Neural progenitor cell (in vitro differentiated cells): ENCODE data around the gene MOV10L1.

ENCODE experiments used
- EZH2 ChIP-seq: fragments of 200-600 bp; sonication (generic); IDR thresholded peaks from 2 replicates; pipeline ENCODE4 v1.6.1; 2017; ENCODE audit warnings: antibody characterized with exemption, mild to moderate bottlenecking, moderate library complexity
- TF ChIP-seq, protein P1 (sequence below): fragments of 200-600 bp; sonication (generic); IDR thresholded peaks from 2 replicates; pipeline ENCODE4 v1.5.1; 2017; ENCODE audit warnings: antibody characterized with exemption, mild to moderate bottlenecking

DNA sequence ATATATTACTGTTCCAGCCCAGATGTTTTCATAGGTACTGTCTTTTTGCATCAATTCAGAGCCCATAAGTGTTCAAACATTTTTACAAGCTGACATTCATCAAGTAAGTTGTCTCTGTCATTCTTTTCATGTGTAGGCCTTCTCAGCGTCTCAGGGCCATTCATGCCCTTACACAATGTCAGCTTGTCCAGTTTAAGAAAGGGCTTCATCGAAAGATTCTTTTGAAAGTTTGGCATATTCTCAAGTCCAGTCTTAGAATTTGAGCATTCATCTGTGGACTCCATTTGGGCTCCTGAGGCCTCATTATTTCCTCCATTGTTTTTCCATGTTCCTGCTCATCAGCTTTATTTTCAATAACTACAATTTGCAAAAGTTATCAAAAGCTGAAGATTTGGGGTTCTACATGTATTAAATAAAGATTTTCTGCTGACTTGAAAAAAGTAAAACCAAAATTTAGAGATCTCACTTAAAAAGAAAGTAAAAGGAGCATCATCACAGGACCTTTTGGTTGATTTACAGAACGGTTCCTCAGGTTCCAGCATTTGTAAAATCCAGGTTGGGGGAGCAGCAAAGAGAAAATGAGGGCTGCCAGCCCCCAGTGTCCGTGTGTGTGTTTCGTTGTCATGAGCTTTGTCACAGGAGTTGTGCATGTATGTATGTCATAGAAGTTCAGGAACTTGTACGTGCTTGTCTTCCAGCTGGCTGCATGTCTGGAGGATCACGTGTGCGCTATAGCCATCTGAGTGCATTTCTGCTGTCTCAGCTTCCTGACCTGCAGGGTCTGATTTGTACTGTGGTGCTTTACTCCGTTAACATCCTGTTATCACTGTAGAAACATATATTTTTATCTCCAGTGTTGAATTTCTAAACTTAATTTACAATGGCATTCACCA, 15.6 kb downstream of the MOV10L1 start:
- TF ChIP-seq EZH2: no peak
- TF ChIP-seq, protein P1, sequence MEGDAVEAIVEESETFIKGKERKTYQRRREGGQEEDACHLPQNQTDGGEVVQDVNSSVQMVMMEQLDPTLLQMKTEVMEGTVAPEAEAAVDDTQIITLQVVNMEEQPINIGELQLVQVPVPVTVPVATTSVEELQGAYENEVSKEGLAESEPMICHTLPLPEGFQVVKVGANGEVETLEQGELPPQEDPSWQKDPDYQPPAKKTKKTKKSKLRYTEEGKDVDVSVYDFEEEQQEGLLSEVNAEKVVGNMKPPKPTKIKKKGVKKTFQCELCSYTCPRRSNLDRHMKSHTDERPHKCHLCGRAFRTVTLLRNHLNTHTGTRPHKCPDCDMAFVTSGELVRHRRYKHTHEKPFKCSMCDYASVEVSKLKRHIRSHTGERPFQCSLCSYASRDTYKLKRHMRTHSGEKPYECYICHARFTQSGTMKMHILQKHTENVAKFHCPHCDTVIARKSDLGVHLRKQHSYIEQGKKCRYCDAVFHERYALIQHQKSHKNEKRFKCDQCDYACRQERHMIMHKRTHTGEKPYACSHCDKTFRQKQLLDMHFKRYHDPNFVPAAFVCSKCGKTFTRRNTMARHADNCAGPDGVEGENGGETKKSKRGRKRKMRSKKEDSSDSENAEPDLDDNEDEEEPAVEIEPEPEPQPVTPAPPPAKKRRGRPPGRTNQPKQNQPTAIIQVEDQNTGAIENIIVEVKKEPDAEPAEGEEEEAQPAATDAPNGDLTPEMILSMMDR: no peak
